ENCODE measurements around the gene GPR183.

The GPR183 gene

GRCh38 chr13:99307247-99307646, at the start of gene GPR183:
Gene GPR183, minus strand, starts transcription at chr13:99307399. Its CDS starts 11,254 bp downstream, at chr13:99296145.
- in situ Hi-C loops (cut with MboI; ENCODE audit: low sequenced_read_pairs), result no loop called here

DNA sequence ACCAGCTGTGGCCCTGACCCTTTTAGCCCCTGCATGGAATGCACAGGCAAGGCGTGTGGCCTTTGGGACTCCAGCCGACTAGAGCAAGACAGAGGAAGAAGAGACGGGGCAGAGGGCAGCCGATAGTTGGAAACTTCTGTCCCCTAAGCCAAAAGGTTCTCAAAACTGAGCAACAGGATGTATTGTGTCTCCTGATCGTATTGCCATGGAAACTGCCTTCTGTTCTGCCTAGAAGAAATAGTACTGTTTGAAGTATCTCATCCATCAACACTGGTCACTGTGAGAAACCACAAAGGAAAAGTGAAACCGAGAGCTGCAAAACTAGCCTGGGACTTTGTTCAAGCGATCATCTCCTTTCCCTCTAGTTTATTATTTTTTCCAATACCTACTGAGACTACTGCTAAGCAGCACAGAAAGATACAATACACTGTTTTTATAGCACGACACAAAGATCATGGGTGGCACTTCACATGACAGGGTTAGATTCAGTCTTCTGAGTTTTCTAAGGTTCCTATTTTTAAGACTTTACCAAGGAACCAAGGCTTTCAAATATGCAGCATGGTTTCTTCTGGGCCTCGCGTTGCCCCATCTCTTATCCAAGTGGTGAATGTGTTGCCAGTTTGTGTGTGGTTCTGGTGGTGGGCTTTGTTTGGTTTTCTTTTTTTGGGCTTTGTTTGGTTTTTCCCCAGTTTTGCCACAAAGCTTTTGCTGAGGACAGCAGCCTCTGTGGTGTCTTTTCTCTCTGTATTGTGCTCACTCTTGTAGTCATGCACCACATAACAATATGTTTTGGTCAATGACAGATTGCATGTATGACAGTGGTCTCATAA, 49.3 kb upstream of the GPR183 start:
- in situ Hi-C loops (cut with MboI; ENCODE audit: low sequenced_read_pairs), result no loop called here

DNA sequence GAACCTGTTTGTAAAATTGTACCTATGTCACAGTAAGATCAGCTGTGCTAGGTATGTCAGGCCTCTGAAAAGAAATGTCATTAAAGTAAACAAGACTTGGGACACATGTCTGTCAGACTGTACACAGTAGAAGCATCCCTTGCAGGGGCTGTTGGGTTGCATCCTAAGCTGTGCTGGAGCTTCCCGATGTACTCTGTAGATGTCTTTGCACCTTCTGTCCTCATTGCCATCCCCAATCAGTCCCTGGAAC, 48.7 kb upstream of the GPR183 start:
- in situ Hi-C loops (cut with MboI; ENCODE audit: low sequenced_read_pairs), result no loop called here

DNA sequence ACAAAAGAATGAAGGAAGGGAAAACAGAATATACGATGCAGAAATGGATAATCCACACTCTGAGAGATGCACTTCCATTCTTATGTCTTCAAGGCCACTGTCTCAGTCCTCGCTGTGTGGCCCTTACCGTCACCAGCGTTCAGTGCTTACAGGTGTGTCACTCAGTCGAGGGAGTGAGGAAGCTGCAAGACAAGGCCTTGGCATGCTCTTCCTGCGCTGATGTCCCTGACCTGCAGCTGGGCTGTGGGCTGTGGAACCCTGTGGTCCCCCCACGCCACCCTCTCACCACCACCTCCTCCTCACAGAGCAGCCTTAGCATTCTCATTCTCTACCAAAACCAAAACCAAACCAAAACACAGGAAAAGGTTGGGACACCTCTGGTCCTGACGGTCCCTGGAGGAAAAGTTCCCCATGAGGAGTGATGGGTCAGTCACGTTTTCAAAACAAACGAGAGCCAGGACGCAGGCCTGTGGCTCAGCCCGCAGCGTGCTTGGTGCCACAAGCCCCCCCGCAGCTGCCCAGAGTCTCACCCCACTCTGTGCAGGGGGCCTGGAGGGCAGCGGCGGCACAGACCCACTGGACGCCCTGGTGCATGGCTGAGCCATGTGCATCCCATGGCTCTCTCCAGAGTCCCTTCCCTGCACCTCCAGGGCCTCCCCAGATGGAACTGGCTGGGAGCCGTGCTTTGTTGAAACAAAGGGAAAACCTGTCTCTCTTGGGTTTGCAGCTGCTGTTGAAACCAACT, 48.2 kb upstream of the GPR183 start:
- in situ Hi-C loops (cut with MboI; ENCODE audit: low sequenced_read_pairs), result no loop called here

- in situ Hi-C loops (cut with MboI; ENCODE audit: low sequenced_read_pairs), result no loop called here
These were observed 47.3 kb upstream of the GPR183 start for GRCh38 chr13:99354371-99354951.

DNA sequence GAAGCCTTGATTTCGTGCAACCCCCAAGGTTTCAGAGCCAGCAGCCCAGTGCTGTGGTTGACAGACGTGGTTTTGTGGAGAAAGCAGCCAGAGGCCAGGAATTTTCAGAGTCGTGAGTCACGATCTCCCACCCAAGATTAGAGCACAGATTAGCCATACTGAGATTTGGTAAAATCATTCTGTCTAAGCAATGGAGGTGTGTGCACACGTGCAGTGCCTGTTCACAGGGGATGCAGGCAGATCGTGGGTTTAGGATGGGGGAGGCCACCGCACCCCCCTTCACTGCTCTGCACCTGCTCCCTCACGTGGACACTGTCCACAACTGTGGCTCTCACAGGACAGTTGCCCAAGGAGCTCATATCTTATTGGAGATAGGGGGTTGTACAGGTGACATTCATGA, 46.6 kb upstream of the GPR183 start:
- in situ Hi-C loops (cut with MboI; ENCODE audit: low sequenced_read_pairs), result no loop called here

DNA sequence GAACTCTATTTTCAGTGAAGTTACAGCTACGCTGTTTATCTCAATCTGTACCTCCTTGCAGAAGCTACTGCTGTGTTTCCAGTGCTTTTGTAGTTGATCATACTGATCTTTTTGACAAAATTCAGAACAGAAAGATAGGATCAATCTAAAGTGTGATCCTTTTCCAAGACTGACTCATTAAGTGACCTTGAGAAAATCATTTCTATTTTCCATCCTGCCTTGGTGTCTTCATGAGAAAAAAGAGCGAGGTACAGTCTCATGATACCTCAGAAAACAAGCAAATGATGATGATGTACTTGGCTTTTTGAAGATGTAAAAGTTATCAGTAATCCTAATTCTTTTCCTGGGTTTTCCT, 46.0 kb upstream of the GPR183 start:
- in situ Hi-C loops (cut with MboI; ENCODE audit: low sequenced_read_pairs), result no loop called here

- in situ Hi-C loops (cut with MboI; ENCODE audit: low sequenced_read_pairs), result no loop called here
These were observed 45.4 kb upstream of the GPR183 start for GRCh38 chr13:99352351-99353245.

DNA sequence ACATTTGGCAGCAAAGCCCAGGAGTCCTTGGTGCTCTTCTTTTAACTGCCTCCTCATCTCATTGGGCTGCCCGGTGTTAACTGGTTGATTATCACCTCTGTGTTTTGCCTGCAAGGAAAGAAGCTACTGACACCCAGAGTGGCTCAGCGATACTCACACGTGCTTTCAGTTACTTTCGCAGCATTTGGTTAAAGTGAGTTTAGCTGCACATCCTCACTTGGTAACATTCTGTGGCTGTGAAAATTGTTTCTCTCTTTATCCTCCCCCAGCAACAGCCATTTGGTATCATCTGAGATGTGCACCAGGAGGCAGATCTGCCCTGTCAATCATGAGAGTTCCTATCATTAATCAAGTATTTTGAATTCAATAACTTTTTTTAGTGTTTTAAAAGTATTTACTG, 44.6 kb upstream of the GPR183 start:
- in situ Hi-C loops (cut with MboI; ENCODE audit: low sequenced_read_pairs), result no loop called here

- in situ Hi-C loops (cut with MboI; ENCODE audit: low sequenced_read_pairs), result no loop called here
These were observed 43.0 kb upstream of the GPR183 start for GRCh38 chr13:99350191-99350590.

- in situ Hi-C loops (cut with MboI; ENCODE audit: low sequenced_read_pairs), result no loop called here
These were observed 40.8 kb upstream of the GPR183 start for GRCh38 chr13:99347911-99348451.

DNA sequence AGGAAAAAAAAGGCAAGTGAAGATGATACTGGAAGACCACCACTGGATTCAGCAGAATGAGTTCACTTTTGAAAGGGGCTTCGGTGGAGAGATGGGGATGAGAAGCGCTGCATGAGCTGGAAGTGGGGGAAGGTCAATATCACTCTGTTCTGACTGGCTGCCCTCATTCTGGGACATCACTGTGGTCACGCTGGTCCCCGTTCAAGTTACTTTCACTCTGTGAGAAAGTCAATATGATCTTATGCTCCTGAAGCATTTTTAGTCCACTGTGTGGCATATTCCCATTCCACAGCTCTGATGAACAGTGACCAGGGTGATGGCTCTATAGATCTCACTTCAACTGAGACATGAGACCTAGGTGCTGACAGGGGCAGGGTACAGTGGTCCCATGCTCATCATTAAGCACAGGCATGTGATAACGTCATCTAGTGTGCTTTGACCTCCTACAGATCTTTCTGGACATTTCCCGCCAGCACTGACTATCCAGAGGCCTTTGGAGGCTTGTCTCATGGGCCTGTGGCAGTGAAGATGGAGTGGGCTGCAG, 40.2 kb upstream of the GPR183 start:
- in situ Hi-C loops (cut with MboI; ENCODE audit: low sequenced_read_pairs), result no loop called here

- in situ Hi-C loops (cut with MboI; ENCODE audit: low sequenced_read_pairs), result no loop called here
These were observed 39.3 kb upstream of the GPR183 start for GRCh38 chr13:99346335-99347042.

DNA sequence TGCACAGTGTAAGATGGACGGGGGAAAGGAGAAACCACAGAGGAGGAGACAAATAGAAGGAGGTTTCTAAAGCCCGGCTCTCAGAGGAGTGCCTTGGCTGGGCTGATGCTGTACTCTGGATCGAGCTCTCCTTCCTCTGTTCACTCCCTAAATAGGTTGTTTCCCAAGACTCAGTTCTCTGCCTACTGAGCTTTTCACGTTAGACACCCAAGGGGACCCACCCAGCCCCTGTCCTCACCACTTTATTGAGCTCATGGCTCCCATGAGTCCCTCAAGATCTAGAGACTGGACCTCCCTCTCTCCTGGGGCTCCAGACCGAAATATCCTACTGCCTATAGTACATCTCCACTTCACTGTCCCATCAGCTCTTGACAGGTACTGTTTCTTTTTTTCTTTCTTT, 38.1 kb upstream of the GPR183 start:
- in situ Hi-C loops (cut with MboI; ENCODE audit: low sequenced_read_pairs), result no loop called here

DNA sequence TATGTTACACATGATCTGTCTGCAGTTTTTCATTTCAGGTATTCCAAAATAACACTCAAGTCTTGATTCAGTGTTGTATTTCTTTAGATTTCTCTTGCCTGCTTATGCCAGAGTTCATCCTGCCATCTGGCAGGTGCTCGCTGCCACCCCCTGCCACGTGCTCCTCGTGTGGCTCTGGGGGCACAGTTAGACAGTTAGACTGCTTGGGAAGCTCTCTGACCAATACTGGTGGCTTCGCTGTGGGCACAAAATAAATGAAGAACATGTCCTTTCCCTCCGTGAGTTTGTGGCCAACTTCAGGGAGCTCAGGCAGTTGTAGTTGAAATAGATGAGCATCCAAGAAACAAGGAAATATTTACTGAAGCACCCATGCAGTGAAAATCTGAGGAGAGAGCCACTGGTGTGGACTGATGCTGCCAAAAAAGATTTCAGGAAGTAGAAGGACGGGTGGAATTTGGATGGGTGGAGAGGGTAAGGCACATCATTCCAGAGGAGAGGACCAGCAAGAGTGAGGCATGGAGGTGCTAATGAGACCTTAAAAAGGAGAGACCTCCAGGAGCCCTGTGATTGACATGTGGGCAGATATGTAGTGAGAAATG, 37.5 kb upstream of the GPR183 start:
- in situ Hi-C loops (cut with MboI; ENCODE audit: low sequenced_read_pairs), result no loop called here

- in situ Hi-C loops (cut with MboI; ENCODE audit: low sequenced_read_pairs), result no loop called here
These were observed 35.6 kb upstream of the GPR183 start for GRCh38 chr13:99342723-99343315.

DNA sequence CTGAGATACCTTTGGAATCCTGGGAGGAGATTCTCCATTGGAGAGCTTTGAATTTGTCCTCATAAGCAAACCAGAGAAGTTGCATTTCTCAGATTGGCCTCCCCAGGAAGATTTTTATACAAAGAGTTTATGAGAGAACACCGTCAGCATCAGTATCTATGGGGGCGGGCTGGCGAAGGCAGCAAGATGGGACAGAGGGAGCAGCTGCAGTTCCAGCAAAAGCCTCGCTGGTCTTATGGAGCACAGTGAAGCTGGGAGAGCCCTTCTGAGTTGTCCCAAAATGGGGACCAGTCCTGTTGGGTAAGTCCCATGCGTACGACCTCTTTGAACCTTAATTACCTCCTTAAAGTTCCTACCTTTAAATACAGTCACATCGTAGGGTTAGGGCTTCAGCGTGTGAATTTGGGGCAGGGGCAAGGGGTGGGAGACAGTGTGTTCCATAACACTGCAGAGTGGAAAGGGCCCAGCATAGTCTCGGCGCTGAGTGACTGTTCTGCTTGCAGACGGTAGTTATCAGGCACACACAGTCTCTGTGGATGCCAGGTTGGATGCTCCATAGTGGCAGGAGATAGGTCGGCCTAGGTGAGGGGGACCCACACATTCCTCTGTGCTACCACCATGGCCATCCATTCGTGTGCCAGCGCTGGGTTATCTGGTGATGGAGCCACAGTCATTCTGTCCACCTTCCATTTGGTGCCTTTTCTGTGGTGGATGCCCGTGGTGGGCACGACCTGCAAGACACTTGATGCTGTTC, 34.9 kb upstream of the GPR183 start:
- in situ Hi-C loops (cut with MboI; ENCODE audit: low sequenced_read_pairs), result no loop called here

DNA sequence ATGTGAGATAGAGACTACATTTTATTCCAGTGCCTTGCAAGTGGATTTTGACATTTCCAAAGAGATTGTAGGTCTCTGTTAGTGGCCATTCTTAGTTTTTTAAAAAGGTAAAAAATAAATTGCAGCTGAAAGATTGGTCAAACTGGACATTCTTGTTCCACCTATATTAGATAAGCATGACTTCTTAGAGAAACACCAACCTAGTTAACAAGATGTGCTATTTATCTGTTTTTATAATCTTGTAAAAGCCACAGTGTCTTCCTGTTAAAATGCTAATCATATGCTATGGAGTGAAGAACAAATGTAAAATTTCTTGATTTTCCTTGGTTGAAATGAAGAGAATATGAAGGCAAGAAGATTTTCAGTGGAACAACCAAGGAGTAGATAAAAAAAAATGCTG, 33.4 kb upstream of the GPR183 start:
- in situ Hi-C loops (cut with MboI; ENCODE audit: low sequenced_read_pairs), result no loop called here
